ENCODE results near the gene KIFC1. TPM values are rescaled to one million over a fixed set of nuclear protein-coding genes. Genes with fewer than 3 reads are reported as not detected.

KIFC1 gene
- total RNA-seq, 2 donors from 2014 or later: 0.81 to 0.85 TPM

- ATAC-seq (ENCODE audit: insufficient number of reproducible peaks, low FRiP score, low read depth) (peak; percentile 35), DNase-seq (ENCODE audit: low spot score) (no peak)
- H3K36me3 ChIP-seq: peaks cover 19% of the 10 kb centered on the region
- H3K4me3 ChIP-seq: no peak overlapping the region
- no peaks in the 10 kb centered on the region for H3K9me3 ChIP-seq
- H3K4me1 ChIP-seq (ENCODE audit: control insufficient read depth in 1 of 2, low read depth in 2 of 2): peaks cover 1 to 41% of the 10 kb centered on the region in 2 donors
- TF ChIP-seq, protein P1, sequence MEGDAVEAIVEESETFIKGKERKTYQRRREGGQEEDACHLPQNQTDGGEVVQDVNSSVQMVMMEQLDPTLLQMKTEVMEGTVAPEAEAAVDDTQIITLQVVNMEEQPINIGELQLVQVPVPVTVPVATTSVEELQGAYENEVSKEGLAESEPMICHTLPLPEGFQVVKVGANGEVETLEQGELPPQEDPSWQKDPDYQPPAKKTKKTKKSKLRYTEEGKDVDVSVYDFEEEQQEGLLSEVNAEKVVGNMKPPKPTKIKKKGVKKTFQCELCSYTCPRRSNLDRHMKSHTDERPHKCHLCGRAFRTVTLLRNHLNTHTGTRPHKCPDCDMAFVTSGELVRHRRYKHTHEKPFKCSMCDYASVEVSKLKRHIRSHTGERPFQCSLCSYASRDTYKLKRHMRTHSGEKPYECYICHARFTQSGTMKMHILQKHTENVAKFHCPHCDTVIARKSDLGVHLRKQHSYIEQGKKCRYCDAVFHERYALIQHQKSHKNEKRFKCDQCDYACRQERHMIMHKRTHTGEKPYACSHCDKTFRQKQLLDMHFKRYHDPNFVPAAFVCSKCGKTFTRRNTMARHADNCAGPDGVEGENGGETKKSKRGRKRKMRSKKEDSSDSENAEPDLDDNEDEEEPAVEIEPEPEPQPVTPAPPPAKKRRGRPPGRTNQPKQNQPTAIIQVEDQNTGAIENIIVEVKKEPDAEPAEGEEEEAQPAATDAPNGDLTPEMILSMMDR (IDR thresholded peaks at IDR 0.05): no peak
- H3K27me3 ChIP-seq (replicated peaks; ENCODE audit: insufficient read depth): no peaks in the 10 kb centered on the region
- H3K27ac ChIP-seq: no peak overlapping the region
Observed at GRCh38 chr6:33433544-33434191, 42.0 kb downstream of the KIFC1 start.

- H3K4me3 ChIP-seq: no peak overlapping the region
- H3K36me3 ChIP-seq: peaks cover 24% of the 10 kb centered on the region
- DNase-seq (ENCODE audit: low spot score) (no peak), ATAC-seq (ENCODE audit: insufficient number of reproducible peaks, low FRiP score, low read depth) (no peak)
- H3K27me3 ChIP-seq (replicated peaks; ENCODE audit: insufficient read depth): no peaks in the 10 kb centered on the region
- H3K9me3 ChIP-seq: no peaks in the 10 kb centered on the region
- H3K4me1 ChIP-seq (ENCODE audit: control insufficient read depth in 1 of 2, low read depth in 2 of 2): peaks cover 0 to 31% of the 10 kb centered on the region in 2 donors
- no peak overlapping the region for H3K27ac ChIP-seq
- TF ChIP-seq, protein P1 (IDR thresholded peaks at IDR 0.05): no peak
Observed at GRCh38 chr6:33434961-33435360, 43.3 kb downstream of the KIFC1 start.

DNA sequence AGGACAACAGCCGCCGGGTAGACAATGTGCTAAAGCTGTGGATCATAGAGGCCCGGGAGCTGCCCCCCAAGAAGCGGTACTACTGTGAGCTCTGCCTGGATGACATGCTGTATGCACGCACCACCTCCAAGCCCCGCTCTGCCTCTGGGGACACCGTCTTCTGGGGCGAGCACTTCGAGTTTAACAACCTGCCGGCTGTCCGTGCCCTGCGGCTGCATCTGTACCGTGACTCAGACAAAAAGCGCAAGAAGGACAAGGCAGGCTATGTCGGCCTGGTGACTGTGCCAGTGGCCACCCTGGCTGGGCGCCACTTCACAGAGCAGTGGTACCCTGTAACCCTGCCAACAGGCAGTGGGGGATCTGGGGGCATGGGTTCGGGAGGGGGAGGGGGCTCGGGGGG, 46.0 kb downstream of the KIFC1 start:
- Histone ChIP-seq H3K27ac (no peak overlapping the region), H3K9me3 (no peaks in the 10 kb centered on the region), H3K4me3 (no peak overlapping the region), H3K4me1 (ENCODE audit: control insufficient read depth in 1 of 2, low read depth in 2 of 2) (peaks cover 0 to 13% of the 10 kb centered on the region in 2 donors), H3K36me3 (peaks cover 30% of the 10 kb centered on the region), H3K27me3 (replicated peaks; ENCODE audit: insufficient read depth) (no peaks in the 10 kb centered on the region)
- TF ChIP-seq, protein P1 (IDR thresholded peaks at IDR 0.05): no peak
- DNase-seq (ENCODE audit: low spot score) (no peak), ATAC-seq (ENCODE audit: insufficient number of reproducible peaks, low FRiP score, low read depth) (no peak)

DNA sequence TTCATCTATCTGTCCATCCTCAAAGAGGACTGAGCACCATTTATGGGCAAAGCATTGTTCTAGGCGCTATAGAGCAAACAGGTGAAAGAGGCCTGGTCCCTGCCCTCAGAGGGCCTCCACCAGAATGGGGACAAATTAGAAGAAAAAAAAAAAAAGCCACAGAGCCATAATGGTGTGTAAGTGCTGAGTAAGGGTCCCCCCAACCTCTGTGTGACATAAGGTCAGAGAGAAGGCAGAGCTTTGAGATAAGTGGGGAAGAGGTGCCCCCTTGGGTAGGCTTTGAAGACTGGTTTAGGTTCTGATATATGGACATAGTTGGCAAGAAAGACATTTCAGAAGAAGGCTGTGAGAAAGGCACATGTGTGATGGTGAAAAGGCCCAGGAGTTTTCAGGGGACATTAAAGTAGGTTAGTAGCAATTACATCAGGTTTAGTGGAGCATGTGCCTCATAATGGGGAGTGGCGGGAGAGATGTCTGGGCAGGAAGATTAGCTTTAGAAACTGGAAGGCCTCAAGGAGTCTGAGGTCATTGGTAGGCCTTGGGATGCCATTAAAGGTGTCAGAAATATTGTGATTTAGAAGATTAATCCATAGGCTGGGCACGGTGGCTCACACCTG, 47.5 kb downstream of the KIFC1 start:
- ATAC-seq (ENCODE audit: insufficient number of reproducible peaks, low FRiP score, low read depth) (no peak), DNase-seq (ENCODE audit: low spot score) (no peak)
- Histone ChIP-seq H3K27me3 (replicated peaks; ENCODE audit: insufficient read depth) (no peaks in the 10 kb centered on the region), H3K9me3 (no peaks in the 10 kb centered on the region), H3K27ac (no peak overlapping the region), H3K4me1 (ENCODE audit: control insufficient read depth in 1 of 2, low read depth in 2 of 2) (peaks cover 0 to 2% of the 10 kb centered on the region in 2 donors), H3K36me3 (peaks cover 37% of the 10 kb centered on the region), H3K4me3 (no peak overlapping the region)
- TF ChIP-seq, protein P1 (IDR thresholded peaks at IDR 0.05): no peak

GRCh38 chr6:33439956-33440648, 48.5 kb downstream of the KIFC1 start:
- no peak for ATAC-seq (ENCODE audit: insufficient number of reproducible peaks, low FRiP score, low read depth)
- H3K36me3 ChIP-seq: peaks cover 42% of the 10 kb centered on the region

More at GRCh38 chr6:33439956-33440648, 48.5 kb downstream of the KIFC1 start:
- DNase-seq (ENCODE audit: low spot score): no peak
- H3K27ac ChIP-seq: no peak overlapping the region
- H3K27me3 ChIP-seq (replicated peaks; ENCODE audit: insufficient read depth): no peaks in the 10 kb centered on the region
- no peaks in the 10 kb centered on the region for H3K4me1 ChIP-seq (ENCODE audit: control insufficient read depth in 1 of 2, low read depth in 2 of 2)
- H3K4me3 ChIP-seq: no peak overlapping the region
- no peaks in the 10 kb centered on the region for H3K9me3 ChIP-seq
- TF ChIP-seq, protein P1 (IDR thresholded peaks at IDR 0.05): no peak

All from thoracic aorta (tissue), 2 donors.